GM19240 (cell line): Measurements from ENCODE around the gene ITGA4.

Experiments used
- DNase-seq: peaks from one replicate; pipeline ENCODE4 v3.0.0; 2011; ENCODE audit warnings: low spot score; ENCODE audit not compliant: insufficient read length

ITGA4 gene

DNA sequence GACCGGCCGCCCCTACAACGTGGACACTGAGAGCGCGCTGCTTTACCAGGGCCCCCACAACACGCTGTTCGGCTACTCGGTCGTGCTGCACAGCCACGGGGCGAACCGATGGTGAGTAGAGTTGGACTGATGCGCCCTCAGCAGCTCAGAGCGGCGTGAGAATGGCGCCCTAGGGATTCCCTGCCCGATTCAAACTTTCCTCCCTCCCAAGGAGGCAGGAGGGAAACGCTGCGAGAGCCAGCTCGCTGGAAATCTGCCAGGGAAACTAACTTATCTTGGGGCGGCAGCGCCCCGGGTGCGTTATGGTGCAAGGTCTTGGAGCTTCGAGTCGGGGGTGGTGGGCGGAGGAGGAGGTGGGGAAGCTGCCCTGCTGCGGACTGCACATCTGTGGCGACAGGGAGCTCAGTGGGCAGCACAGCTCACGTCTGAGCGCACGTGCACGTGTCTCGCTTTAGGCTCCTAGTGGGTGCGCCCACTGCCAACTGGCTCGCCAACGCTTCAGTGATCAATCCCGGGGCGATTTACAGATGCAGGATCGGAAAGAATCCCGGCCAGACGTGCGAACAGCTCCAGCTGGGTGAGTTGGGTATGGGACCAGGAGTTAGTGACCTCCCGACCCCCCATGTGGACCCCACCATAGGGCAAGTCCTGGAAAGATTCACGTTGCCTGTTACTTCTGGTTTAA, 697 bp downstream of the ITGA4 start:
- DNase-seq: no peak

GRCh38 chr2:181458871-181459270, 1.7 kb downstream of the ITGA4 start:
- DNase-seq: no peak

- DNase-seq: no peak
Measured at GRCh38 chr2:181459621-181460021, 2.4 kb downstream of the ITGA4 start.

DNA sequence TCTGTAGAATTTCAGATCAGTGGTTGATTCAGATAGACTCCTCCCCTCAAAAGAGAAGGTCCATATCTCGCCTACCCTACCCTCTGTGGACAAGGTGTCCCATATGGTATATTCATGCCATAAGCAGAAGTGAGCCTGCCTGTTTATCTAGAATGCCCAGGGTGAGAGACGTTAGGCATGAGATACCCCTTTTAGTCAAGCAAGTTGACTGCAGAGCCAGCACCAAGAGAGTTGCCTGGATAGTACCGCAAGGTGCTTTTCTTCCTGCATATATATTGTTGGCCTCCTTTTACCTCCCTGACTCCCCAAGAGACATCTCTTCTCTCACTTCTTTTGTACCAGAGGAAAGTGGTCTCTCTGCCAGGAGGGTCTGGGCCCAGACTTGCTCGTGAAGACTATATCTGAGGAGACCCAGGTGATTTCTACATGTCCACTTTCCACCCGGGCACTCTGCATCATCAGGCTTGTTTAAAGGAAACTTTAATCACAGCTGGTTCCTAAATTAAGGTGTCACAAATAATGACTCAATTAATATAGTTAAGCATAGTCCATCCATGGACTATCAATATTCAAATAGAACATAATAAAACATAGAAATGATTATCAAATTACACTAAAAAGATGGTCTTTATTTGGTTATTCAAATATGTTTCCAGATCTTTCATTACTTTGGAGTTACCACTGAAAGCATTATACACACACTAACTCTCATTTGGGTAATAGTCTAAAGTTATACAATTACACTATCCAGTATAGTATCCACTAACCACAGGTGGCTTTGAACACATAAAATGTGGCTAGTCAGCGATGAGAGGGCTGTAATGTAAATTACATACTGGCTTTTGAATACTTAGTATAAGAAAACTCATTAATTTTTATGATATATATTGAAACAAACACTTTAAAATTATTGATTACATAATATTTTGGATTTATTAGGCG, 4.1 kb downstream of the ITGA4 start:
- DNase-seq: no peak

DNA sequence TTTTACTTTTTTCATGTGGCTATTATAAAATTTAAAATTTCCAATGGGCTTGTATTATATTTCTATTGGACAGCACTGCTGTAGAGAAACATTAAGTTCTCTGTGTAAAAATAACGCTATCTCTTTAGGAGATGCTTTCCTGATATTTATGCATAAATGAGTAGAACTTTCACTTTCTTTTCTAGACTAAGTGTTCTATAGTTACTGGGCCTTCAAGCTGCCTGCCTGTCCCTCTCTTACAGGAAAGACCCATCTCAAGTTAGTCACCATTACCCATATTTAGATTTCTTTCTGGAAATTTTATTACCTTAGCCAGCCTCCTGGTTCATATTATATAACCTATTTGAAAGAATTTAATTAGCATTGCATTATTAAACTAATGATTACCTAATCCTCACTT, 4.8 kb downstream of the ITGA4 start:
- DNase-seq: no peak

- no peak for DNase-seq
Measured at GRCh38 chr2:181463588-181463987, 6.4 kb downstream of the ITGA4 start.

- DNase-seq: no peak
Measured at GRCh38 chr2:181464966-181465365, 7.8 kb downstream of the ITGA4 start.

- no peak for DNase-seq
Measured at GRCh38 chr2:181465676-181466375, 8.6 kb downstream of the ITGA4 start.

- DNase-seq: no peak
Measured at GRCh38 chr2:181466661-181467576, 9.7 kb downstream of the ITGA4 start.

DNA sequence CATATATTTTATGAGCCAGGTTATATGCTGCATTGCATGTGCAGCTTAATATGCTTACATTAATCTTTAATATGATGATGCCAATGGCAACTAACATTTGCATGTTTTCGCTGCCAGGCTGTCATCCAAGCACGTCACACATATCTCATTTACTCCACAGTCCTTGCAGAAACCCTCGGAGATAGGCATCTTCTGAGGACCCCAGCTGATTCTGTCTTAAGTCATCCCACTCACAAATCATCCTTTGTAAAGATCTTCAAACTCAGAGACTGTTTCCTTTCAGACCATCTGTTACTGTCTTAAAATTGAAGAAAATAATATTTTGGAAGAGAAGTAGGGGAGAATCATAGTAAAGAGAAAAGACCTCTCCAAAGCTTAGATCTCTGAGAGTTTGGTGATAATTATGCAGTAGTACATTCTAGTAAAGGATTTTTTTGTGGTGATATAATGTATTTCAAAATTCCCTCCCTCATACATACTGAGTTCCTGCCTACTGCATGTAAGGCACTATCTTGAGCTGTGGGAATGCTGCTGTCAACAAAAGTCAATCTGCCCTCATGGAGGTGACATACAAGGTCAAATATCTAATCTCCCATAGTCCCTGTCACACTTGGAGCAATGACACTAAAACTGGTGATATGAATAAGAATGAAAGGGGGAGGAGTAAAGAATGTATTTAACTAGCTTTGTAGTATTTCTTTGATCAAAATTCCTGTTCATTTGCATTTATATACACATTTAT, 11.0 kb downstream of the ITGA4 start:
- DNase-seq: no peak

DNA sequence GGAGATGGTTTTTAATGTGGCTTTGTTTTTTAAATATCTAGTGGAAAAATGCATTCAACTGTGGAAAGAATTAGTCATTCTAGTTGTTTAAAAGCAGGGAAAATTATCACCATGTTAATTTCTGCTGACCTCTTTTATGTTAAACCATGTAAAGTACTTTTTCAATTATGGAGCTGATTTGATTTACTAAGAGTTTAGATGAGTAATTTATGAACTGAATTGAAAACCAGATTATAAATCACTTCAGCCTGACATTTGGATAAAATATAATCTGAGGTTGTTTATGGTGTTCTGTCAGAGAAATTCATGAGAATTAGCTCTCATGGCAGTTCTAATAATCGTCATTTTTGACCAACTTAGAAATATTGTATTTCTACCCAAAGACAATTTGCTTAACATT, 11.6 kb downstream of the ITGA4 start:
- DNase-seq: no peak

DNA sequence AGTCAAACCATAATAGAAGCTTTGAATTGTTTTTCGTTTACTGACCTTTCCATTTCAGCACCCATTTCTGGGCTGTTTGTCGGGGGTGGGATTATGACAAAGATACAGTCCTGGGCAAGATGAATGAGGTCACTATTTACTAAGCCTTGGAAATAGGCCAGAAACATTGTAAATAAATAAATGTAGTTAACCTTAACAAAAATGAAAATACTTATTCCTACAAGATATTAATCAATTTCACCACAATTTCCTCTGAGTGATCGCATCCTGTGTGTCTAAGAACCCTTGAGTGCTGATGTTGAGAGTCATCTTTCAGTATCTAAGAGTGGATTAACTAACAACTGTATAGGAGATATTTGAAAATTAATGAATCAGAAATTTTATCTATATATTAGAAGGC, 14.0 kb downstream of the ITGA4 start:
- DNase-seq: no peak

- no peak for DNase-seq
Measured at GRCh38 chr2:181471783-181472182, 14.6 kb downstream of the ITGA4 start.

GRCh38 chr2:181472990-181473389, 15.8 kb downstream of the ITGA4 start:
- no peak for DNase-seq

GRCh38 chr2:181474222-181474881, 17.2 kb downstream of the ITGA4 start:
- no peak for DNase-seq

GRCh38 chr2:181483211-181483610, 26.0 kb downstream of the ITGA4 start:
- no peak for DNase-seq

- no peak for DNase-seq
Measured at GRCh38 chr2:181483876-181484275, 26.7 kb downstream of the ITGA4 start.

DNA sequence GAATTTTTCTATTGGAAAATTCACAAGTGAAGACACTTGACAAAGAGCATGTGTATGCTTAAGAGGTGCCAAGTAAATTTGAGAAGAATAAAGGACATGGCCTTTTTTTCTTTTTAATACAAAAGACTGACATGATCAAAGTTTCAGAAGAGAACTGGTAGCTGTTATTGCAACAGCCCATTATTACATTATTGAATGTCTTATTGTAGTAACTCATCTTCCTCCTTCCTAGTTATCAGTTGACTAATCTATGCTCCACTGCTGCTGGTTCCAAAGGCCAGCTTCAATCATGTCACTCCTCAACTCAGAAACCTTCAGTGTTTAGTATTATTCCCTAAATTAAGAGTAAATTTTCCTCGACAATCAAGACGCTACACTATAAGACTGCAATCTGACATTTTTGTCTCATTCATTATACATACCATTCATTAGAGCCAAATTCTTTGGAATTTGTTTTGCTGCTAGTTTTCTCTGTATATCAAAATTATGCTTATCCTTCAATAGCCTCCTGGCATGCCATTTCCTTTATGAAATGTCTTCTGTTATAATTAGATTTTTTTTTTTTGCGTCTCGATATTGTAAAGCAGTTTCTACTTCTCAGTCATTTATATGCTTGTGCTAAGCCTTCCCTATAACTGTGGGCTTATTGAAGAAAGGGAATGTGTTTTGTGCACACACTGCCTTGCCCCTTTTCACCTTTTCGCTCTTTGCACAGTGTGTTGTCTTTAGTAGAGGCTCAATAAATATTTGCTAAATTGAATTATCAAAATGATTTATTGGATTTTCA, 27.9 kb downstream of the ITGA4 start:
- no peak for DNase-seq

DNA sequence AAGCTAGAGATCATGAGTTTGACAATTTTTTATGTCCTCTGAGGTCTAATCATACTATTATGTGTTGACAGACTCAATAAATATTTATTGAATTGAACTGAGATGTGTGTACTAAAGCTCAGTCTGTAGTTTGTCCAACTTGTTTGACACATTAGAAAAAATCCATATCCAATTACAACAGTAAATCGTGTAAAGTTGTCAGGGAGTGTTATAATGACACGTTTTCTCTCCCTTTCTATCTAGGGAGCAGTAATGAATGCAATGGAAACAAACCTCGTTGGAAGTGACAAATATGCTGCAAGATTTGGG, 28.4 kb downstream of the ITGA4 start:
- DNase-seq: no peak
